Inferior parietal cortex (tissue), 1 donor: ENCODE results near the gene SHD.
A peak's percentile ranks its signal among the peaks of the same experiment; 100 is the strongest.
"Not testable (repeated sequence)": the region's sequence is repeated elsewhere in the genome, so short reads cannot be mapped to it uniquely, and the experiment has no call there.

Source experiments
- DNase-seq: peaks from one replicate; pipeline ENCODE4 v3.0.0-alpha.2; 2016; ENCODE audit errors: extremely low spot score

Gene SHD

GRCh38 chr19:4278419-4279266 is at the start of gene SHD:
Gene SHD (plus strand): TSS chr19:4279266. CDS start chr19:4280064, 798 bp downstream.
- no peak for DNase-seq

- not testable (repeated sequence) for DNase-seq
Observed at GRCh38 chr19:4230237-4230636, 48.8 kb upstream of the SHD start.

GRCh38 chr19:4231521-4231920 is 47.5 kb upstream of the SHD start:
- not testable (repeated sequence) for DNase-seq

- DNase-seq = not testable (repeated sequence)
Observed at GRCh38 chr19:4232139-4232538, 46.9 kb upstream of the SHD start.

- DNase-seq = no peak
Observed at GRCh38 chr19:4232614-4233281, 46.3 kb upstream of the SHD start.

- peak; percentile 33 for DNase-seq
Observed at GRCh38 chr19:4233282-4233853, 45.7 kb upstream of the SHD start.

- no peak for DNase-seq
Observed at GRCh38 chr19:4234142-4234861, 44.8 kb upstream of the SHD start.

- no peak for DNase-seq
Observed at GRCh38 chr19:4234862-4235201, 44.2 kb upstream of the SHD start.

GRCh38 chr19:4237510-4237909 is 41.6 kb upstream of the SHD start:
- not testable (repeated sequence) for DNase-seq

- DNase-seq = no peak
Observed at GRCh38 chr19:4238831-4239230, 40.2 kb upstream of the SHD start.

- DNase-seq = no peak
Observed at GRCh38 chr19:4241824-4242430, 37.1 kb upstream of the SHD start.

- DNase-seq = not testable (repeated sequence)
Observed at GRCh38 chr19:4245938-4246337, 33.1 kb upstream of the SHD start.

GRCh38 chr19:4246767-4247593 is 32.1 kb upstream of the SHD start, which contains the start of gene YJU2:
Gene YJU2 (plus strand): TSS chr19:4247080. CDS start chr19:4247147, 67 bp downstream.
- DNase-seq = peak; percentile 99

- DNase-seq = no peak
Observed at GRCh38 chr19:4256563-4256962, 22.5 kb upstream of the SHD start.

- DNase-seq = no peak
Observed at GRCh38 chr19:4257025-4257424, 22.0 kb upstream of the SHD start.

GRCh38 chr19:4258181-4258580 is 20.9 kb upstream of the SHD start:
- DNase-seq = no peak

GRCh38 chr19:4260613-4261191 is 18.4 kb upstream of the SHD start:
- DNase-seq = no peak

GRCh38 chr19:4264812-4265211 is 14.3 kb upstream of the SHD start:
- no peak for DNase-seq

- DNase-seq = no peak
Observed at GRCh38 chr19:4266253-4267000, 12.6 kb upstream of the SHD start.
